Neural progenitor cell (in vitro differentiated cells): ENCODE data around the gene EID2B. TPM values are rescaled to one million over a fixed set of nuclear protein-coding genes. Genes with fewer than 3 reads are reported as not detected.

Source experiments
- DNase-seq: peaks from one replicate; pipeline ENCODE4 v3.0.0-alpha.2; 2016; ENCODE audit warnings: low spot score
- H2AFZ ChIP-seq: fragments of 200-600 bp; sonication (generic); replicated peaks from 2 replicates; pipeline ENCODE4 v1.6.1; 2016; ENCODE audit warnings: antibody characterized with exemption
- H3F3A ChIP-seq: fragments of 200-600 bp; sonication (generic); 2 replicates; pipeline ENCODE4 v1.6.1; 2016; ENCODE audit warnings: antibody characterized with exemption, low read depth
- H3K27ac ChIP-seq: fragments of 200-600 bp; sonication (generic); 2 replicates; pipeline ENCODE4 v1.5.1; 2016; ENCODE audit warnings: mild to moderate bottlenecking
- H3K27me3 ChIP-seq: fragments of 200-600 bp; sonication (generic); 2 replicates; pipeline ENCODE4 v1.6.1; 2016; ENCODE audit warnings: mild to moderate bottlenecking, moderate library complexity
- H3K36me3 ChIP-seq: fragments of 200-600 bp; sonication (generic); 2 replicates; pipeline ENCODE4 v1.5.1; 2016
- H3K4me1 ChIP-seq: fragments of 200-600 bp; sonication (generic); 2 replicates; pipeline ENCODE4 v1.6.1; 2016; ENCODE audit warnings: mixed run types
- H3K4me2 ChIP-seq: fragments of 200-600 bp; sonication (generic); 2 replicates; pipeline ENCODE4 v1.6.1; 2016
- H3K4me3 ChIP-seq: fragments of 200-600 bp; sonication (generic); 2 replicates; pipeline ENCODE4 v1.5.1; 2016
- H3K79me2 ChIP-seq: fragments of 200-600 bp; sonication (generic); 2 replicates; pipeline ENCODE4 v1.6.1; 2016; ENCODE audit warnings: low read depth
- H3K9ac ChIP-seq: fragments of 200-600 bp; sonication (generic); 2 replicates; pipeline ENCODE4 v1.6.1; 2016
- H3K9me3 ChIP-seq: fragments of 200-600 bp; sonication (generic); 2 replicates; pipeline ENCODE4 v1.5.1; 2016; ENCODE audit warnings: low read depth
- H4K20me1 ChIP-seq: fragments of 200-600 bp; sonication (generic); 2 replicates; pipeline ENCODE4 v1.6.1; 2016; ENCODE audit warnings: low read depth
- H3K27ac Mint-ChIP-seq: 3 replicates; pipeline ENCODE4 v1.8.0; 2021; ENCODE audit warnings: mixed read lengths
- H3K27me3 Mint-ChIP-seq: 2 replicates; pipeline ENCODE4 v1.8.0; 2022; ENCODE audit warnings: low read depth, mild to moderate bottlenecking, inconsistent platforms, moderate library complexity, mixed read lengths; ENCODE audit not compliant: insufficient read depth
- H3K36me3 Mint-ChIP-seq: 3 replicates; pipeline ENCODE4 v1.8.0; 2021; ENCODE audit warnings: mixed read lengths
- H3K4me1 Mint-ChIP-seq: 3 replicates; pipeline ENCODE4 v1.8.0; 2021; ENCODE audit warnings: mixed read lengths
- H3K4me3 Mint-ChIP-seq: 3 replicates; pipeline ENCODE4 v1.8.0; 2021; ENCODE audit warnings: mild to moderate bottlenecking, moderate library complexity, mixed read lengths
- H3K9me3 Mint-ChIP-seq: 3 replicates; pipeline ENCODE4 v1.8.0; 2020; ENCODE audit warnings: mixed read lengths
- EZH2 ChIP-seq: fragments of 200-600 bp; sonication (generic); IDR thresholded peaks from 2 replicates; pipeline ENCODE4 v1.6.1; 2017; ENCODE audit warnings: antibody characterized with exemption, mild to moderate bottlenecking, moderate library complexity
- EZH2phosphoT487 ChIP-seq: fragments of 200-600 bp; sonication (generic); IDR thresholded peaks from 2 replicates; pipeline ENCODE4 v1.6.1; 2017; ENCODE audit warnings: antibody characterized with exemption
- total RNA-seq: library from RNA; depleted of rRNA; stranded (reverse); fragments of >200 nt; gene quantifications from 2 replicates; pipeline ENCODE4 v1.2.3, GENCODE V29; 2015; ENCODE audit warnings: low replicate concordance
- TF ChIP-seq, protein P1 (sequence below): fragments of 200-600 bp; sonication (generic); IDR thresholded peaks from 2 replicates; pipeline ENCODE4 v1.5.1; 2017; ENCODE audit warnings: antibody characterized with exemption, mild to moderate bottlenecking

EID2B gene
- total RNA-seq, 1 donor from 2014 or later: 11.1 TPM

DNA sequence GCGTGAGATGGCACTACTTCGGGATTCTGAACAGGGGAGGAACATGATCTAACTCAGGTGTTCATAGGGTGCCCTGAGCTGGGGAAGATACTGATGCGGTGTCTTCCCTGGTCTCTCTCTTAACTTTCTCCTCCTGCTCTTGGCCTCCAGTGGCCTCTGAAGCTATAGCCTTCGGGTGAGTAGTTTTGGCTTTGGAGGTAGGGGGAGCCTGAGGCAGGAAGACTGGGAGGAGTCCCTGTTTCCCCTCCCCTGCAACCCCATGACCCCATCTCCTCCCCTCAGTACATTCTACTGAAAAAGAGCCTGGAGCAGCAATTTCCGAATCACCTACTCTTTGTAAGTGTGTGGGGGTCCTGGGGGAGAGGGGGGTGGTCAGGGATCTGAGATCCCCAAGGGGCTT lies 14.2 kb downstream of the EID2B start:
- Histone ChIP-seq H3F3A (peaks cover 31% of the 10 kb centered on the region), H3K36me3 (no peaks in the 10 kb centered on the region), H3K4me1 (peaks cover 4% of the 10 kb centered on the region), H3K79me2 (peaks cover 14% of the 10 kb centered on the region), H3K9me3 (no peaks in the 10 kb centered on the region), H2AFZ (no peak overlapping the region), H3K27ac (peak overlapping the region; percentile 53), H3K9ac (no peak overlapping the region), H3K27me3 (peaks cover 34% of the 10 kb centered on the region), H4K20me1 (peaks cover 4% of the 10 kb centered on the region), H3K4me3 (no peak overlapping the region), H3K4me2 (peak overlapping the region; percentile 3)
- no peak overlapping the region for H3K27ac Mint-ChIP-seq
- peaks cover 21% of the 10 kb centered on the region for H3K4me1 Mint-ChIP-seq
- H3K4me3 Mint-ChIP-seq: no peak overlapping the region
- H3K27me3 Mint-ChIP-seq: peaks cover 43% of the 10 kb centered on the region
- TF ChIP-seq EZH2: no peak
- no peak for TF ChIP-seq EZH2phosphoT487
- TF ChIP-seq, protein P1, sequence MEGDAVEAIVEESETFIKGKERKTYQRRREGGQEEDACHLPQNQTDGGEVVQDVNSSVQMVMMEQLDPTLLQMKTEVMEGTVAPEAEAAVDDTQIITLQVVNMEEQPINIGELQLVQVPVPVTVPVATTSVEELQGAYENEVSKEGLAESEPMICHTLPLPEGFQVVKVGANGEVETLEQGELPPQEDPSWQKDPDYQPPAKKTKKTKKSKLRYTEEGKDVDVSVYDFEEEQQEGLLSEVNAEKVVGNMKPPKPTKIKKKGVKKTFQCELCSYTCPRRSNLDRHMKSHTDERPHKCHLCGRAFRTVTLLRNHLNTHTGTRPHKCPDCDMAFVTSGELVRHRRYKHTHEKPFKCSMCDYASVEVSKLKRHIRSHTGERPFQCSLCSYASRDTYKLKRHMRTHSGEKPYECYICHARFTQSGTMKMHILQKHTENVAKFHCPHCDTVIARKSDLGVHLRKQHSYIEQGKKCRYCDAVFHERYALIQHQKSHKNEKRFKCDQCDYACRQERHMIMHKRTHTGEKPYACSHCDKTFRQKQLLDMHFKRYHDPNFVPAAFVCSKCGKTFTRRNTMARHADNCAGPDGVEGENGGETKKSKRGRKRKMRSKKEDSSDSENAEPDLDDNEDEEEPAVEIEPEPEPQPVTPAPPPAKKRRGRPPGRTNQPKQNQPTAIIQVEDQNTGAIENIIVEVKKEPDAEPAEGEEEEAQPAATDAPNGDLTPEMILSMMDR: no peak
- DNase-seq: no peak
- H3K9me3 Mint-ChIP-seq: peaks cover 3% of the 10 kb centered on the region
- H3K36me3 Mint-ChIP-seq: no peaks in the 10 kb centered on the region

DNA sequence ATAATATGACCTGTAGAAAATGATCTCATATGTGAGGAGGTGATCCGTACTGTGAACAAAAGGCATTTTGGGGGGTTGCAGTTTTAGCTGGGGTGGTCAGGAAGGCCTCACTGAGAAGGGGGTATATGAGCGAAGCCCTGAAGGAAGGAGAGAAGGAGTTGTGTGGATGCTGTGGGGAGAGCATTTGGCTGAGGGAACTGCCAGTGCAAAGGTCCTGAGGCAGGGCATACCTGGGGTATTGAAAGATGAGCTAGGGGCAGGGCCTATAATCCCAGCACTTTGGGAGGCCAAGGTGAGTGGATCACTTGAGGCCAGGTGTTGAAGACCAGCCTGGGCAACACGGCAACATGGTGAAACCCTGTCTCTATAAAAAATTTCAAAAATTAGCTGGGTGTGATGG lies 15.2 kb downstream of the EID2B start:
- Histone ChIP-seq H3K4me1 (peaks cover 4% of the 10 kb centered on the region), H3K9me3 (no peaks in the 10 kb centered on the region), H3K79me2 (peaks cover 14% of the 10 kb centered on the region), H3F3A (peaks cover 31% of the 10 kb centered on the region), H3K4me3 (no peak overlapping the region), H3K27ac (no peak overlapping the region), H3K9ac (no peak overlapping the region), H3K27me3 (peaks cover 42% of the 10 kb centered on the region), H2AFZ (no peak overlapping the region), H4K20me1 (peaks cover 4% of the 10 kb centered on the region), H3K36me3 (no peaks in the 10 kb centered on the region), H3K4me2 (no peak overlapping the region)
- Mint-ChIP-seq H3K9me3 (peaks cover 3% of the 10 kb centered on the region), H3K4me1 (peaks cover 21% of the 10 kb centered on the region), H3K4me3 (peak overlapping the region; percentile 69), H3K36me3 (no peaks in the 10 kb centered on the region), H3K27ac (no peak overlapping the region), H3K27me3 (peaks cover 51% of the 10 kb centered on the region)
- TF ChIP-seq, protein P1: no peak
- TF ChIP-seq EZH2: no peak
- no peak for TF ChIP-seq EZH2phosphoT487
- DNase-seq: no peak

DNA sequence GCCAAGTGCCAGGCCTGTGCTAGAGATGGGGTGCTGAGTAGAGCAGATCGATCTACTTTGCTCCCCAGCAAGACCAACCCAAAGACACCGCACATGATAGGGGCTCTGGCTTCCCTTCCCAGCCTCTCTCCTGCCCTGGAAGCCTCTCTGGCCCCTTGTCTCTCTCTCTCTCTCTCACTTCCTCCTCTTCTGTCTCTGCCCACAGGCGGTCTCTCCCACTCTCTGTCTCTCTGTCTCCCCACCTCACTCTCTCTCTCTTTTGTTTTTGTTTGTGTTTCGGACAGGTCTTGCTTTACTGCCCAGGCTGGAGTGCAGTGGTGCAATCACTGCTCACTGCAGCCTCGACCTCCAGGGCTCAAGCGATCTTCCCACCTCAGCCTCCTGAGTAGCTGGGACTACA lies 16.4 kb downstream of the EID2B start:
- Histone ChIP-seq H3F3A (peaks cover 31% of the 10 kb centered on the region), H3K9me3 (no peaks in the 10 kb centered on the region), H3K27me3 (peaks cover 42% of the 10 kb centered on the region), H3K27ac (no peak overlapping the region), H2AFZ (peak overlapping the region; percentile 95), H3K79me2 (peaks cover 14% of the 10 kb centered on the region), H3K4me3 (peak overlapping the region; percentile 94), H3K36me3 (no peaks in the 10 kb centered on the region), H3K9ac (peak overlapping the region; percentile 47), H4K20me1 (peaks cover 4% of the 10 kb centered on the region), H3K4me1 (peaks cover 4% of the 10 kb centered on the region), H3K4me2 (peak overlapping the region; percentile 95)
- H3K9me3 Mint-ChIP-seq: peaks cover 3% of the 10 kb centered on the region
- H3K27me3 Mint-ChIP-seq: peaks cover 56% of the 10 kb centered on the region
- peaks cover 21% of the 10 kb centered on the region for H3K4me1 Mint-ChIP-seq
- DNase-seq: no peak
- peak overlapping the region; percentile 83 for H3K4me3 Mint-ChIP-seq
- no peaks in the 10 kb centered on the region for H3K36me3 Mint-ChIP-seq
- no peak overlapping the region for H3K27ac Mint-ChIP-seq
- no peak for TF ChIP-seq EZH2phosphoT487
- TF ChIP-seq, protein P1: no peak
- no peak for TF ChIP-seq EZH2
